Small intestine (tissue), 7 donors: Measurements from ENCODE around the gene ZNF513. TPM values are rescaled to one million over a fixed set of nuclear protein-coding genes. Genes with fewer than 3 reads are reported as not detected.

ENCODE experiments used
- DNase-seq, 2 donors: peaks; one replicate each; pipeline versions ENCODE4 v3.0.0 to v3.0.0-alpha.2; 2013
- FAIRE-seq: peaks from 2 replicates; lab custom pipeline; 2012; peaks lifted over from hg19 to GRCh38; lab: Jason Lieb, UNC
- H3K27ac ChIP-seq, 3 donors: one replicate each; pipeline ENCODE4 v1.5.1; 2013; ENCODE audit warnings: low read length in 2 of 3, mild to moderate bottlenecking in 2 of 3, control low read depth in 1 of 3, inconsistent platforms in 1 of 3, low read depth in 1 of 3, moderate library complexity in 1 of 3
- H3K27me3 ChIP-seq, 3 donors: one replicate each; pipeline ENCODE4 v1.6.1; 2013; ENCODE audit warnings: low read length in 3 of 3, inconsistent platforms in 1 of 3; ENCODE audit not compliant: control insufficient read depth in 3 of 3, insufficient read depth in 3 of 3
- H3K36me3 ChIP-seq, 3 donors: one replicate each; pipeline ENCODE4 v1.6.1; 2013; ENCODE audit warnings: low read length in 3 of 3, inconsistent platforms in 1 of 3, low read depth in 1 of 3, mild to moderate bottlenecking in 1 of 3, moderate library complexity in 1 of 3; ENCODE audit not compliant: control insufficient read depth in 3 of 3, insufficient read depth in 2 of 3
- H3K4me1 ChIP-seq, 3 donors: one replicate each; pipeline ENCODE4 v1.6.1; 2013; ENCODE audit warnings: low read length in 2 of 3, inconsistent platforms in 1 of 3, low read depth in 1 of 3, mild to moderate bottlenecking in 1 of 3, moderate library complexity in 1 of 3; ENCODE audit not compliant: control insufficient read depth in 3 of 3, insufficient read depth in 2 of 3
- H3K4me3 ChIP-seq, 3 donors: one replicate each; pipeline ENCODE4 v1.5.1; 2013; ENCODE audit warnings: low read length in 3 of 3, control low read depth in 1 of 3, inconsistent platforms in 1 of 3, low read depth in 1 of 3, mild to moderate bottlenecking in 1 of 3, moderate library complexity in 1 of 3
- H3K9me3 ChIP-seq, 2 donors: one replicate each; pipeline ENCODE4 v1.6.1; 2013; ENCODE audit warnings: low read depth in 1 of 2, low read length in 1 of 2; ENCODE audit not compliant: control insufficient read depth in 2 of 2, insufficient read depth in 1 of 2
- WGBS, 3 donors: extraction: QIAGEN DNeasy Blood & Tissue Kit; methylation state at CpG; one replicate each; pipeline ENCODE4 v1.1.7; 2013; 5-methylcytosine and 5-hydroxymethylcytosine counted together
- polyA plus RNA-seq, 4 donors: library from polyadenylated mRNA; stranded (reverse) in 3 of 4; unstranded in 1 of 4; fragments of 200-250 nt in 3 of 4; fragments of 120-200 nt in 1 of 4; gene quantifications; one replicate each; pipeline versions ENCODE4 v1.2.1 to v1.2.3, GENCODE V29; 2013
- donor health status: healthy with polysubstance abuse.
- donor health status: control.
- donor health status: control.
- donor health status: Bipolar disorder and iron deficiency.
- donor health status: healthy.

ZNF513 gene
- polyA plus RNA-seq, 4 donors = 18.4 to 48.1 (median 30.5) TPM

GRCh38 chr2:27400348-27401135, 20.0 kb upstream of the ZNF513 start:
- Histone ChIP-seq H3K27ac (no peak overlapping the region), H3K9me3 (no peaks in the 10 kb centered on the region), H3K4me3 (no peak overlapping the region), H3K36me3 (peaks cover 0 to 33% (median 0%) of the 10 kb centered on the region in 3 donors), H3K4me1 (no peaks in the 10 kb centered on the region), H3K27me3 (no peaks in the 10 kb centered on the region)
- 93 to 97% (median 96%) methylated on average over 2 of the region's 2 CpGs for WGBS, 3 donors
- FAIRE-seq (no peak), DNase-seq (no peak)

GRCh38 chr2:27398962-27399361, 18.4 kb upstream of the ZNF513 start:
- WGBS, 3 donors = 92 to 95% (median 94%) methylated on average over 5 of the region's 5 CpGs
- no peak for FAIRE-seq
- no peak overlapping the region for H3K4me3 ChIP-seq

GRCh38 chr2:27393225-27393624, 12.7 kb upstream of the ZNF513 start:
- WGBS, 3 donors = 97 to 99% (median 98%) methylated on average over 32 to 33 of the region's 33 CpGs
- FAIRE-seq (no peak), DNase-seq (no peak)
- Histone ChIP-seq H3K36me3 (peaks cover 0 to 21% (median 0%) of the 10 kb centered on the region in 3 donors), H3K4me3 (no peak overlapping the region), H3K9me3 (no peaks in the 10 kb centered on the region), H3K4me1 (no peaks in the 10 kb centered on the region), H3K27me3 (no peaks in the 10 kb centered on the region), H3K27ac (no peak overlapping the region)

More at GRCh38 chr2:27398962-27399361, 18.4 kb upstream of the ZNF513 start:
- H3K27ac ChIP-seq = no peak overlapping the region
- H3K4me1 ChIP-seq = no peaks in the 10 kb centered on the region
- no peak for DNase-seq
- no peaks in the 10 kb centered on the region for H3K27me3 ChIP-seq
- H3K9me3 ChIP-seq = no peaks in the 10 kb centered on the region
- peaks cover 0 to 22% (median 0%) of the 10 kb centered on the region in 3 donors for H3K36me3 ChIP-seq

DNA sequence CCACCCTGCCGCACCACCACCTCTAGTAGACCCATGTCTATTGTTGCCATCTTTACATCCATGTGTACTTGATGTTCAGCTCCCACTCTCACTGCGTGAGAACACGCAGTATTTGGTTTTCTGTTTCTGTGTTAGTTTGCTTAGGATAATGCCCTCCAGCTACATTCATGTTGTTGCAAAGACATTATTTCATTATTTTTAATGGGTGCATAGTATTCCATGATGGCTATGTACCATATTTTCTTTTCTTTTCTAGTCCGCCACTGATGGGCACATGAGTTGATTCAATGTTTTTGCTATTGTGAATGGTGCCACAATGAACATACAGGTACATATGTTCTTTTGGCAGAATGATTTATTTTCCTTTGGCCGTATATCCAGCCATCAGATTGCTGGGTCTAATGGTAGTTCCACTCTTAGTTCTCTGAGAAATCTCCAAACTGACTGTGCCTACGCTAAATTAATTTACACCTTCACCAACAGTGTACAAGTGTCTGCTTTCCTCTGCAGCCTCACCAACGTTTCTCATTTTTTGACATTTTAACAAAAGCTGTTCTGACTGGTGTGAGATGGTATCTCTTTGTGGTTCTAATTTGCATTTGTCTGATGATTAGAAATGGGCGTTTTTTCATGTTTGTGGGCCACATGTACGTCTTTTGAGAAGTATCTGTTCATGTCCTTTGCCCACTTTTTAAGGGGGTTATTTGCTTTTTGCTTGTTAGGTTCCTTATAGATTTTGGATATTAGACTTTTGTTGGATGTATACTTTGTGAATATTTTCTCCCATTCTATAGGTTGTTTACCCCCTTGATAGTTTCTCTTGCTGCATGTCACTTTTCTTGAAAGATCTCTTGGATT, 10.5 kb upstream of the ZNF513 start:
- 91 to 96% (median 91%) methylated on average over 9 of the region's 9 CpGs for WGBS, 3 donors
- Histone ChIP-seq H3K36me3 (peaks cover 0 to 21% (median 1%) of the 10 kb centered on the region in 3 donors), H3K9me3 (no peaks in the 10 kb centered on the region), H3K27ac (no peak overlapping the region), H3K27me3 (no peaks in the 10 kb centered on the region), H3K4me1 (no peaks in the 10 kb centered on the region), H3K4me3 (no peak overlapping the region)
- FAIRE-seq = no peak
- no peak for DNase-seq

GRCh38 chr2:27381577-27382181, 1.1 kb upstream of the ZNF513 start:
- no peak for DNase-seq
- peaks cover 18 to 61% (median 26%) of the 10 kb centered on the region in 3 donors for H3K36me3 ChIP-seq

DNA sequence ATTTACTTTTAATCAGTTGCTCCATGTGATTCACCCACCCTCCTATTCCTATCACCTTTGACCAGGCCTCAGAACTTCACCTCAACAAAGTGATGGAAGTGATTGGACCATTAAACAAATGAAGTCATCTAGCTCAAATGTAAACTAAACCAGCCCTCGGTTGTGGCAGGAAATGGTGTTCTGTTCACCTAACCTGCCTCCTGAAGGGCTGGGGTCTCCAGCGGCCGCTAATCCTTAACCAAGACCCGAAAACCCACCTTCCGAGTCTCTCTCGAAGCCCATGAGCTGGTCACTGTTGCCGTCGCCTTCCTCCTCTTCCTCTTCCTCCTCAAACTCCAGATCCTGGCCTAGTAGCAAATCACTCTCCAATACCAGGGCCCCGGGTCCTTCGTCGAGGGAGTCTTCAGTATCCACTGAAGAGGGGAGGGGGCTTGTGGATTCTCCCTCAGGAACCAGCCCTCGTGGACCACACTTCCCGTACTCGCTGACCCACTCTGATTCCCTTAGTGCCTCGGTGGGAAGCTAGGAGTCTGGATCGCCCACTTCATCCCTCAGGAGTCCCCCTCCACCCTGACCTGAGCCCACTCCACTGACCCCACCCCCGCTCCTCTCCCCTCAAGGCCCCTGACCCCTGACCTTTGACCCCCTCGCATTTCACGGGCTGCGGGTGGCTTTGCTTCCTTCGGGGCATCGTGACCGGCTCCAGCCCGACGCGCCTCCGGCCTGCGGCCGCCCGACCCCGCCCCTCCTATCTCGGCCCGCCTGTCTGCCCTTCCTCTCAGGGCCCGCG, 503 bp downstream of the ZNF513 start:
- peak overlapping the region; percentile 65 to 91 (median 79) for H3K4me3 ChIP-seq
- 1% methylated on average over 34 to 35 of the region's 35 CpGs for WGBS, 3 donors
- H3K27ac ChIP-seq = peak overlapping the region; percentile 82 to 96 (median 88)
- H3K4me1 ChIP-seq = peaks cover 2 to 22% (median 2%) of the 10 kb centered on the region in 3 donors
- no peaks in the 10 kb centered on the region for H3K27me3 ChIP-seq
- H3K36me3 ChIP-seq = peaks cover 16 to 77% (median 32%) of the 10 kb centered on the region in 3 donors
- FAIRE-seq (no peak), DNase-seq (peak in 1 of 2 donors; percentile 81)
- no peaks in the 10 kb centered on the region for H3K9me3 ChIP-seq

More at GRCh38 chr2:27381577-27382181, 1.1 kb upstream of the ZNF513 start:
- no peak overlapping the region for H3K4me3 ChIP-seq
- no peaks in the 10 kb centered on the region for H3K9me3 ChIP-seq
- 73 to 82% (median 77%) methylated on average over 10 of the region's 10 CpGs for WGBS, 3 donors
- peak overlapping the region in 1 of 3 donors; percentile 88 for H3K27ac ChIP-seq
- no peaks in the 10 kb centered on the region for H3K27me3 ChIP-seq
- peaks cover 2 to 22% (median 2%) of the 10 kb centered on the region in 3 donors for H3K4me1 ChIP-seq
- FAIRE-seq = no peak

- H3K36me3 ChIP-seq = peaks cover 17 to 77% (median 37%) of the 10 kb centered on the region in 3 donors
- no peak for FAIRE-seq
- peak overlapping the region; percentile 65 to 91 (median 79) for H3K4me3 ChIP-seq
- H3K4me1 ChIP-seq = peaks cover 2 to 22% (median 2%) of the 10 kb centered on the region in 3 donors
- DNase-seq = peak in 1 of 2 donors; percentile 77
- H3K27ac ChIP-seq = peak overlapping the region; percentile 82 to 96 (median 88)
- WGBS, 3 donors = 36 to 66% (median 51%) methylated on average over 2 of the region's 2 CpGs
- H3K9me3 ChIP-seq = no peaks in the 10 kb centered on the region
- no peaks in the 10 kb centered on the region for H3K27me3 ChIP-seq
Observed at GRCh38 chr2:27379383-27379835, 1.1 kb downstream of the ZNF513 start.
